C4-2B (cell line): ENCODE data around the gene PPP3CA.

Experiments used
- CTCF ChIP-seq: fragments of 450-650 bp; conservative IDR thresholded peaks from 2 replicates; pipeline ENCODE4 v1.5.1; 2017; ENCODE audit warnings: mild to moderate bottlenecking
- ZFX ChIP-seq: fragments of 450-650 bp; IDR thresholded peaks from 2 replicates; pipeline ENCODE4 v1.6.1; 2017

- TF ChIP-seq CTCF (no peak), ZFX (no peak)
Measured at GRCh38 chr4:101035487-101035886, 311.8 kb downstream of the PPP3CA start.
